Superior temporal gyrus (tissue), 1 donor: ENCODE results near the gene PIK3CG.
"Not testable (repeated sequence)": the region's sequence is repeated elsewhere in the genome, so short reads cannot be mapped to it uniquely, and the experiment has no call there.

Experiments
- DNase-seq: peaks from one replicate; pipeline ENCODE4 v3.0.0-alpha.2; 2016; ENCODE audit errors: extremely low spot score

Gene PIK3CG

DNA sequence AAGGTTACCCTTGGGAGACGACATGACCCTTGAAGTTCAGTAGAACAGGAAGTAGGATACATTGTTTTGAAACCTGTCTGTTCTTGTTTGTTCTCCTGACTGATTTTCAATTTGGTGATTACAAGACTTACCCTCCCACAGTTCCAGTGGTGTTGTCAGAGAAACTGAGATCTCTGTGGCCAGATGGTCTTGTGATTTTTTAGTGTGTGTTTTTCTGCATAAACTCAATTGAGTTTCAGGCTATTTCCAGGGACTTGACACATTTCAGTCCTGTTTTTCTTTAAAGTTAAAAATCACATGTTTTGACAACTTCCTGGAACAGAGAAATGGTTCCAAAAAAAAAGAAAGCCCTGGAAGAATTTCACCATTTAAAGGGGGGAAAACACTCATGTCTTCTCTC, 22.3 kb downstream of the PIK3CG start:
- DNase-seq, result no peak

DNA sequence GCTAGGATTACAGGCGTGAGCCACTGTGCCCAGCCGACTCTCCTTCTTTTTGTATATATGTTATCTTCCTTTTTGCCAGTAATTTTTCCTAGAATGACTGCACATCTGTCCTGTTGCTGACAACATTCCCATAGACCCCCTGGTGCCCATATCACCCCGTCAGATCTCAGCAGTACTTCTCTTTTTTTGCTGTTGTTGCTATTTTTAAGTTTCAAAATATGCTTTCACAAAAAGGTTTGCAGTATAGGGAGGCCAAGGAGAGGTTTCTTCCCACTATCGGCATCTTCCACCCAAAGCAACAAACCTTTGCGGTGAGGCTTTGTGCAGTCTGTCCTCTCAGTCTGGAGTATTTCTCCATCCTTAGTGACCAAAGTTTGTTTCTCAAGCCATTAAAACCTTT, 23.1 kb downstream of the PIK3CG start:
- DNase-seq, result no peak

DNA sequence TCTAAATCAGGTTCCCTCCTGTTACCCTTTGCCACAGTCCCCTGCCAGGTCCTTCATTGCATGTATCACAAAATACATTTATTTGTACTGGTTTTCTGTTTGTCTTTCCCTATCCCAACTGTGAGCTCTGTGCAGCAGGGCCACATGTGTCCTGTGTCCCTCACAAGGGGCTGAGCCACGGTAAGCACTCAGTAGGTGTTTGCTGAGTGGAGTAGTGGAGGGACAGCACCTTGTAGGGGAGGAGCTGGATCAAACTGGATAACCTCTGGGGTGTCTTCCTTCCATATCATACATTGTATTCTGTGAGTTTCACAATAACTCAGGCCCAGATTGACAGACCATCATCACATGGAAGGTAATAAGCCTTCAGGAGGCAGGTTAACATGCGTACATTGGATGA, 25.9 kb downstream of the PIK3CG start:
- DNase-seq, result no peak

DNA sequence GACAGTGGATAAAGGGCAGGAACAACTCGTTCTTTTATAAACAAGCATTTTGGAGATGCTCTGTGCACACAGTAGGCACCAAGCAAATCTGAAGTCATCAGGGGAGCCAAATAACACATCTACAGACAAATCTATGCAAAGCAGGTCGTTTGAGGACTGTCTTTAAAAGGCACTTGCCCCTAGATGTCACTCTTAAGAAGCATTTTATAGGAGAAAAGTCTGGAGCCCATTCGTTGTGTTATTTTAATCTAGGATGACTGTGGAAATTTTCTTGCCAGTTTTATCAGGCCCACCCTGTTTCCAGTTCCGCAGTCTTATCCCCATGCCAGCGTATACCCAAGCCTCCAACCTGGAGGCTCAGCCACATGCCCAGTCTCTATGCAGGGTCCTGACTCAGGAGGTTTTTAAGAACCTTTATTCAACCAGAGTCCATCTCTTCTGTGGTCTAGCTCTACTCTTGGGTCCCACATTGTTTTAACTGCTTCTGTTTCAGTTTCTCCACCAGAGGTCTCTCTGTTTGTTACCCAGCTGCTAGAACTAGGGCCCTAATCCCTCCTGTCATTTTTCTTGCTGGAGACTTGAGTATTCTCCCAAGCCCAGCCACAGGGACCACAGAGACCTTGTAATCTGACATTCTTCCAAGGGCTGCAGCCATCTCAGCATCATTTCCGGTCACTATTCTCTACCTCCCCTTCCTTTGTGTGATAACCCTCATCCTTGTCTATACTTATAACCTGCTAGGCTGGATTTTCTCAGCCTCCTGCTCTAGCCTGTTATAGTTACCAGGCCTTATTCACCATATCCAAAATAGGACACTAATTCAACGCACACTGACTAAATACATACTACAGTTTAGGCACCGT, 26.7 kb downstream of the PIK3CG start:
- no peak for DNase-seq

DNA sequence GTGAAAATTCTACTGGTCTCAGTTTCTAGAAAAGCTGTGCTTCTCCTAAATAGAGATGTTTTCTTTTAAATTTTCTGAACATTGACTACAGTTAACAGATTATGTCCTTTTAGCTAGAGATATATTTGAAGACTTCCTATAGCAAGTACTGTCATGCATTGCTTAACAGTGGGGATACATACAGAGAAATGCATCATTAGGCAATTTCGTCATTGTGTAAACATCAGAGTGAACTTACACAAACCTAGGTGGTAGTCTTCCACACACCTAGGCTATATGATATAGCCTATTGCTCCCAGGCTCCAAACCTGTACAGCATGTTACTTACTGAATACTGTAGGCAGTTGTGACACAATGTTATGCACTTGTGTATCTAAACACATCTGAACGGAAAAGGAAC, 28.5 kb downstream of the PIK3CG start:
- no peak for DNase-seq

DNA sequence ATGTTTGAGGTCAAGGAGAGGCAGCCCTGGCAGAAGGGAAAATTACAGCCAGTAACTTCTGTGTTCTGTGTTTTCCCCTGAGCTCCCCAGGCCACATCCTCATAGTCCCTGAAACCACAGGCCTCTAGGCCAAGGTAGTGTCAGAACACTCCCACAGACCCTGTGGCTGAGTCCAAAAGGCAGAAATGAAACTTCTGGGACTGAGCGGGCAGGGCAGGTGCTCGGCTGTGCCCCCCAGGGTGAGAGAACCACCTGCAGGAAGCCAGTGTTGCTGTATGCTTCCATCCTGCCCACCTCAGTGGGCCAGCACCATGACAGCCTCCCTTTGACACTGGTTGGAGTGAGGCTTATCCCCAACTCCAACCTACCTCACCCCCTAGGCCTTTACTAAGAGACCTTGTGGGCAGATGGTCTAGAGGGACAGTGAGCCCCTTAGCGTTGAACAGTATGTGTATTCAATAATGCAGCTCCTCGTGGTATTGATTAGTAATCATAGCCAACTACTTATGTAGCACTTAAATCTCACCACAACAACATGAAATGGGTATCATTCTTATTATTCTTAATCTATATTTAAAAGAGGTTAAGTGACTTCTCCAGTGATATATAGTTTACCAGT, 30.3 kb downstream of the PIK3CG start:
- no peak for DNase-seq

DNA sequence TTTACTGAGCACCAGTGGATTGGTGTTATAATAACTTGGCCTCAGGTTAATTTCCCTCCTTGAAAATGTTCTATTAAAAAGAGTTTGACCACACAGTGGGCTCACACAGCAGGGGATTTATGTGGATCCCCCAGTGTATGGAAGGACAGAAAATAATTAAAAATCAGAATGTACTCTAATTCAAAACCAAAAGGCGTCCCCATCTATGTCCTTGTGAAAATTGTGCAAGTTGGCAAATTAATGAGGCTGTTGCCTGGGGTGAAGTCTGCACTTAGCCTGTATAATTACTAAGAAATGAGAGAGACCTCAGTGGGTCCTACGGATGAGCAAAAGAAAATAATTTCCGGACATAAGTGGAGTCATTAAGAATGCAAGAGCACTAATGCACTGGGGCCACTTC, 31.1 kb downstream of the PIK3CG start:
- DNase-seq, result no peak

DNA sequence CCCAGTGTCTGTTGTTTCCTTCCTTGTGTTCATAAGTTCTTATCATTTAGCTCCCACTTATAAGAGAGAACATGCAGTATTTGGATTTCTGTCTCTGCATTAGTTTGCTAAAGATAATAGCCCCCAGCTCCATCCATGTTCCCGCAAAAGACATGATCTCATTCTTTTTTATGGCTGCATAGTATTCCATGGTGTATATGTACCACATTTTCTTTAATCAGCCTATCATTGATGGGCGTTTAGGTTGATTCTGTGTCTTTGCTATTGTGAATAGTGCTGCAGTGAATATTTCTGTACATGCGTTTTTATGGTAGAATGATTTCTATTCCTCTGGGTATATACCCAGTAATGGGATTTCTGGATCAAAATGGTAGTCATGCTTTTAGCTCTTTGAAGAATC, 32.5 kb downstream of the PIK3CG start:
- DNase-seq, result not testable (repeated sequence)

DNA sequence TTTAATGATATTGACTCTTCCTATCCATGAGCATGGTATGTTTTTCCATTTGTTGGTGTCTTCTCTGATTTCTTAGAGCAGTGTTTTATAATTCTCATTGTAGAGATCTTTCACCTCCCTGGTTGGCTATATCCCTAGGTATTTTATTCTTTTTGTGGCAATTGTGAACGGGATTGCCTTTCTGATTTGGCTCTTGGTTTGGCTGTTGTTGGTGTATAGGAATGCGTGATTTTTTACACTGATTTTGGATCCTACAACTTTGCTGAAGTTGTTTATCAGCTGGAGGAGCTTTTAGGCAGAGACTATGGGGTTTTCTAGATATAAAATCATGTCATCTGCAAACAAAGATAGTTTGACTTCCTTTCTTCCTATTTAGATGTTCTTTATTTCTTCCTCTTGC, 33.9 kb downstream of the PIK3CG start:
- DNase-seq, result not testable (repeated sequence)

DNA sequence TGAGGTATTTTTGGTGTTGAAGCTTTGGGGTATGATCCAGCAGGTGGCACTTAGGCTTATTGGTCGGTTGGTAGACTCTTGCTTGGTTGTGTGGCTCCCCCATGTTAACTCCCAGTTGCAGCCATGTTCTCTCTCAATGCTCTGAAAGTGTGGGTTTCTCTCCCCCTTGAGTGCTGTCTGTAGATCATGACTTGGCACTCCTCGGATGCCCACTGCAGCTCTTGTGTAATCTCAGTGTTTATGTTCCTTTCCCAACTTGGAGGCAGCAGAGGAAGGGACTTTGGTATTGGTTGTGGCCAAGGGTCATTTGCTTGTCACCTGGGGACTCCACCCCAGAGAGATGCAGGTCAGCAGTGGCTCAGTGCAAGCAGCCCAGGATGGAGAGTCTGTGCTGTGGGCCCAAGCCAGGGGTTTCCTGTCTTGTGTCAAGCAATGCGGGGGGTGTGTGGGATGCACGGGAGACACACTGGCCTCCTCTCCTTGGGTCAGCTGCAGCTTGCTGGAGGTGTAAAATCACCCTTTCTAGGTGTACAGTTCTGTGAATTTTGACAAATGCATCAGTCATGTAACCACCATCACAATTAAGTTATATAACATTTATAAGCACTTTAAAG, 36.9 kb downstream of the PIK3CG start:
- no peak for DNase-seq

DNA sequence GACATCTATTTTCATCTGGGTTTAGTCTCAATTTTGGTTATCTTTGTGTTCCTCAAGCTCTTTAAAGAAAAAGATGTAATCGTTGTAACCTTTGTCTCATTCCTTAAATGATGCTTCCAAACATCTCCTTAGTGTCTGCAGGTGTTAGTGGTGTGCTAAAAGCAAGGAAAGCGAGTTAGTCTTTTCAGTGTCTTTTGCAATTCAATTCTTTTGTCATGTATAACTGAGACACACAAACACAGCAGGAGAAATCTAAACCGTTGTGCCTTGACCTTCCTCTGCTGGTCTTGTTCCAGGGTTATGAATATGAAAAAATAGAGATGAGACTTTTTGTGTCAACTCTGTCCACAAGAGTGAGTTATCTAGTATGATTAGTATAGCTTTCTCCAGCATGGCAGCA, 40.7 kb downstream of the PIK3CG start:
- no peak for DNase-seq

DNA sequence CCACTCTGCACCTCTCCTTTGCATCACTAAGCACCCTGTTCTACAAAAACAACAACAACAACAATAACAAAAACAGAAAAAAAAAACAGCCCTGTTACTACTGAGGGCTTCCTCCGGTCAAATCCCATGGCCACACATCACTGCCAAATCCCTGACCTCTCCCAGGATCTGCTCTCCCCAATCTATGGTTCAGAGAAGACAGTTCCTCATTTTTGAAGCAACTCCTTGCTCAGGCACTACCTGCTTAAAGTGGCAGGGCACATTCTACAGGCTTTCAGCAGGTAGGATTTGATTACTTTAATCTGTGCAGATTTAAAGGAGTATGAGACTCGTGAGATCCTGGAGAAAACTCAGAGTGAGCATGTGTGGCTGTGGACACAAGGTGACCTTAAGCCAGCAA, 46.9 kb downstream of the PIK3CG start:
- DNase-seq, result no peak

DNA sequence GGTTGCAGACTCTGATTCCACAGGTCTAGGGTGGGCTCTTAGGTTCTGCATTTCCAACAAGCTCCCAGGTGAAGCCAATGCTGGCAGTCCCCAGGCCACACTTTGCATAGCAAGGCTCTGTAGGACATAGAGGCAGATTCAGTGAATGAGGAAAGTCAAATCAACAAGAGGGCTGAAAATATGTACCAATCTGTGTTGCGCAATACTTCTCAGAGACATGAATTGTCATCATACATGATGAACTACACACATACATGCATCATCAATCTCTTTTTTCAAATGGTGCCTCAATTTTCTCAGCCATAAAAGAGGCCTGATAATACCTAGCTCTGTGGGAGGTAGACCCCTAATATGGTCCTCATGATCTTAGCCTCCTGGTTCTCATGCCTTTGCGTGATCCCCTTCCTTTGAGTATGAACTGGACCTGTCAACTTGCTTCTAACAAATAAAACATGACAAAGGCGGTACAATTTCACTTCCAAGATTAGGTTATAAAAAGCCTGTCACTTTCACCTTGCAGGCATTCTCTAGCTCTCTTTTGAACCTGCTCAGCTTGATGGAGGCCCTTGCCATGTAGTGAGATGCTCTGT, 49.0 kb downstream of the PIK3CG start:
- no peak for DNase-seq

DNA sequence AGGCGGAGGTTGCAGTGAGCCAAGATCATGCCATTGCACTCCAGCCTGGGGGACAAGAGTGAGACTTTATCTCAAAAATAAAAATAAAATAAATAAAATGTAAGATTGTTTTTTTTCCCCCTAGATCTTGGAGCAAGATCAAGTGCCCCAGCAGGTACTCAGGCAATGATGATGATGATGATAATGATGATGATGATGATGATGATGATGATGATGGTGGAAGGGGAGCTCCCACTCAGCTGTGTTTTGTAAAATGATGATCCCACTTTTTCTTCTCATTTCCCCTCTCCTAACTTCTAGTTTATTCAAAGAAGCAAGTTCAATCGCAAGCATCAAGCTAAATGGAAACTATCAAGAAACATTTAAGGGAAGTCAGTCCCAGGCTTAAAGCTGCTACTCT, 50.3 kb downstream of the PIK3CG start:
- no peak for DNase-seq

DNA sequence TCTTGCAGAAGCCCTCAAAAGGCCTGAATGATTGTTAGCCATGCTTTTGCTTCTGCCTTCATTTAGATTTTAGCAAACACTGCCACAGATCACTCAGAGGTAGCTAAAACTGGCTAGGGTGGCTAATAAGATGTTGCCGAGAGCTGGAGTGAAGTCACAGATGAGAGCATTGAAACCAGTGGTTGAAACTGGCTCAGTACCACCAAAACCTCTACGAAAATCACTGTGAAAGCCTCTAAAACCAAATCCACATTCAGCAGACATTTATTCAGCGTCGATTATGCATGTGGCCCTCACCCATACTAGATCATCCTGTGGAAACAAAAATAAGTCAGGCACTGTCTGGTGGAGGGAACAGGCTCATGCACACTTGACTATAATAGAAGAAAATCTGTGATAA, 50.8 kb downstream of the PIK3CG start:
- DNase-seq, result no peak

DNA sequence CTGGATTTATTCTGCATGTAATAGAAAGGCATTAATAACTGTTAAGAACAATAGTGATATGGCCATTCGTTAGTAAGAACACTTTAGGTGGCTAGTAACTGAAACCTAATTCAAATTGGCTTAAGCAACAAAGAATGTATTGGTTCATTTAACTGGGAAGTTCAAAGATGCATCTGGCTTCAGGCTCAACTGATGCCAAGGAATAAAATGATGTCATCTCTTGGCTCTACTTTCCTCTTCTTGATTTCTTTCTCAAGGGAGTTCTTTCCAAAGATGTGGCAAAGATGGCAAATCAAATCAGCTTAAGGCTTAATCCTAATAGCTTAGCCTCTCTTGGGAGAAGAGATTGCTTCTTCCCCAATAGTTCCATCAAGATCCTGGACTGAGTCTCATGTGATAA, 51.6 kb downstream of the PIK3CG start:
- no peak for DNase-seq

DNA sequence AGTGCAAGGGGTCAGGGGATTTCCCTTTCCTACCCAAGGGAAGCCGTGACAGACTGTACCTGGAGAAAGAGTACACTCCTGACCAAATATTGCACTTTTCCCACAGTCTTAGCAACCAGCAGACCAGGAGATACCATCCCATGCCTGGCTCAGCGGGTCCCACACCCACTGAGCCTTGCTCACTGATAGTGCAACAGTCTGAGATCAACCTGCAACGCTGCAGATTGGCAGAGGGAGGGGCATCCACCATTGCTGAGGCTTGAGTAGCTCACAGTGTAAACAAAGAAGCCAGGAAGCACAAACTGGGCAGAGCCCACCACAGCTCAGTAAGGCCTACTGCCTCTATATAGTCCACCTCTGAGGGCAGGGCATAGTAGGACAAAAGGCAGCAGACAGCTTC, 53.9 kb downstream of the PIK3CG start:
- no peak for DNase-seq

DNA sequence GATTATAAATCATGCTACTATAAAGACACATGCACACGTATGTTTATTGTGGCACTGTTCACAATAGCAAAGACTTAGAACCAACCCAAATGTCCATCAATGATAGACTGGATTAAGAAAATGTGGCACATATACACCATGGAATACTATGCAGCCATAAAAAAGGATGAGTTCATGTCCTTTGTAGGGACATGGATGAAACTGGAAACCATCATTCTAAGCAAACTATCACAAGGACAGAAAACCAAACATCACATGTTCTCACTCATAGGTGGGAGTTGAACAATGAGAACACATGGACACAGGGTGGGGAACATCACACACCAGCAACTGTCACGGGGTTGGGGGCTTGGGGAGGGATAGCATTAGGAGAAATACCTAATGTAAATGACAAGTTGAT, 59.4 kb downstream of the PIK3CG start:
- not testable (repeated sequence) for DNase-seq

DNA sequence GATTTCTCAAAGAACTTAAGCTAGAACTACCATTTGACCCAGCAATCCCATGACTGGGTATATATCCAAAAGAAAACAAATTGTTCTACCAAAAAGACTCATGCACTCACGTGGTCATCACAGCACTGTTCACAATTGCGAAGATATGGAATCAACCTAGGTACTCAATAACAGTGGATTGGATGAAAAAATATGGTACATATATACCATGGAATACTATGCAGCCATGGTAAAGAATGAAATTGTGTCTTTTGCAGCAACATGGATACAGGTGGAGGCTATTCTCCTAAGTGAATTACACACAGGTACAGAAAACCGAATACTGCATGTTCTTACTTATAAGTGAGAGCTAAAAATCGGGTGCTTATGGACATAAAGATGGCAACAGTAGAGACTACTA, 61.8 kb downstream of the PIK3CG start:
- no peak for DNase-seq

DNA sequence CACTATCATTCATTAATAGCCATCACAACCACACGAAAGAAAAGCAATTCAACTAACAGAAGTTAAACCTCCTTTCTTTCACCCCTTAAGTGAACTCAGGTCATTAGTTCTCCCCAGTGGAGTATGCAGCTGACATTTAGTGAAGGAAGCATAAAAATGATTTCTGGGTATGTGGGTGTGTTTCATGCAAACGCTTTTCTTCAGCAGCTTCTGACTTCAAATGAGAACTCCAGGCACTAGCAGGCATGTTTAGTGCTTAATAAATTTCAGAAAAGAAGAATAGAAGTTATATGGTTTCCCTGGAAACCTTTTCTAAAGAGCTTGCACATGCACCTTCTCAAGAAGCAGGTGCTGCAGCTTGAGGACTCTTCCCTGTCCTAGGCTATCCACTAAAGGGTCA, 62.5 kb downstream of the PIK3CG start:
- no peak for DNase-seq

DNA sequence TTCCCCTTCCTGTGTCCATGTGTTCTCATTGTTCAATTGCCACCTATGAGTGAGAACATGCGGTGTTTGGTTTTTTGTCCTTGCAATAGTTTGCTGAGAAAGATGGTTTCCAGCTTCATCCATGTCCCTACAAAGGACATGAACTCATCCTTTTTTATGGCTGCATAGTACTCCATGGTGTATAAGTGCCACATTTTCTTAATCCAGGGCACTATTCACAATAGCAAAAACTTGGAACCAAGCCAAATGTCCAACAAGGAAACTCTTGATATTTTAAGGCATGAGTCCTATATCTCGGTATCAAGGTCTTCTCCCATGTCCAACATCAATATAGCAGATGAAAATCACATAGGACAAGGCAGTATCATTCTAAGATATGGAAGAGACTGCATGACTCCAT, 64.5 kb downstream of the PIK3CG start:
- DNase-seq, result not testable (repeated sequence)

DNA sequence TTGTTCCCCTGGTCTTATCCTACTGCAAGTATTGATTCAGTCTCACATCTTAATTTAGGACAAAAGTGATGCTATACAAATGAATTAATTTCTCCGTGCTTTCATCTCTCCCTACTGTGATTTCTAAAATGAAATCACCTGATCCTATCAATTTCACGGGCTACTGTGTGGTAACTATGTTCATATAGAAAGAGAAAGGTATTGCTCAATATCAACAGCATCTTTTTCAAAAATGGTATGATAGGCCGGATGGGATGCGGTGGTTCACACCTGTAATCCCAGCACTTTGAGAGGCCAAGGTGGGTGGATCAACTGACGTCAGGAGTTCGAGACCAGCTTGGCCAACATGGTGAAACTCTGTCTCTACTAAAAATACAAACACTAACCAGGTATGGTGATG, 71.2 kb downstream of the PIK3CG start:
- no peak for DNase-seq

DNA sequence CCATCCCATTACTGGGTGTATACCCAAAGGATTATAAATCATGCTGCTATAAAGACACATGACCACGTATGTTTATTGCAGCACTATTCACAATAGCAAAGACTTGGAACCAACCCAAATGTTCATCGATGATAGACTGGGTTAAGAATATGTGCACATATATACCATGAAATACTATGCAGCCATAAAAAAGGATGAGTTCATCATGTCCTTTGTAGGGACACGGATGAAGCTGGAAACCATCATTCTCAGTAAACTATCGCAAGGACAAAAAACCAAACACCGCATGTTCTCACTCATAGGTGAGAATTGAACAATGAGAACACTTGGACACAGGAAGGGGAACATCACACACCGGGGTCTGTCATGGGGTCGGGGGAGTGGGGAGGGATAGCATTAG, 73.0 kb downstream of the PIK3CG start:
- DNase-seq, result not testable (repeated sequence)
